HUDEP-2 (cell line): Measurements from ENCODE around the gene HIP1R.
"Not testable (repeated sequence)": the region's sequence is repeated elsewhere in the genome, so short reads cannot be mapped to it uniquely, and the experiment has no call there.

Experiments
- DNase-seq, 76 experiments: peaks; one replicate each; lab custom pipeline; 2025; ENCODE audit not compliant: unreplicated experiment in 76 of 76; lab: John Stamatoyannopoulos, UW

HIP1R gene

DNA sequence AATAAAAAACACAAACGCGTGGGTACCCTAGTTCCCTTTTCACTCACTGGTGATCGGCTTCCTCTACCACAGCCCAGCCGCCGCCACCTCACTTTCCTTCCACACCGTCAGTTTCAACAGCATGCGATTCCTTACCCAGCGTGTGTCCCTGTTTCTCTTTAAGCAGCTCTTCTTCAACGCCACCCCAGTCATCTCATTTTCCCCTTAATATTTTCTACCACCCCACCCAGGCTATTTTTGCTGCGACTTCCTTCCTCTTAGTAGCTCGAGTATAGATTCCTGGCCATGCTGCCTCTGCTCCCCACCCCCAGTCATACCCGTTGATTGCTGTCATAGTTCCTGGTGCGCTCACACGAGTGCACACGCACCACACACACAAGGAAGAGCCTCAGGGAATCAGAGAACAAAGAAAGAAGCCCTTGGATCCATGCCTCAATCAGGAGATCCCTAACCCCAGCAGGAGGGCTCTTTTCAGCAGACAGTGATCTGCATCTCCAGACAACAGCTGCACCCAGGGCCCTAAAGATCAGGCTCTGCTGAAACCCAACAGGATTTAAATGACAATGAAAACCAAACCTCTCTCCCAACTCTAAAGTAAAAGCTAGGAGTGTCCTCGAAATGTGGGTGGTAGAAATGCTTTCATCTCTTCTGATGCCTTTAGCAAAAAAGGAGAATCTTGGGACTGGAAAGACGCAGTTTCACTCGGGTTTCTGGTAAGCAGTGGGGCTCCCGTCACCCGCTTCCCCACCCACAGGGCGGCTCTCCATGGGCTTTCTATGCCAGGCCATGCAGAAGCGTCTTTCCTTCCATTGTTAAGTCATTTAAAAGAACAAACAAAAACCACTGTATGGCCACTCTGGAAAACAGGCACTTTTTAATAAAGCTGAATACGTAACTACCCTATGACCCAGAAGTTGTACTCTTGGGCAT is 36.9 kb downstream of the HIP1R start:
- DNase-seq, result peak in 1 of 76 experiments; percentile 6

DNA sequence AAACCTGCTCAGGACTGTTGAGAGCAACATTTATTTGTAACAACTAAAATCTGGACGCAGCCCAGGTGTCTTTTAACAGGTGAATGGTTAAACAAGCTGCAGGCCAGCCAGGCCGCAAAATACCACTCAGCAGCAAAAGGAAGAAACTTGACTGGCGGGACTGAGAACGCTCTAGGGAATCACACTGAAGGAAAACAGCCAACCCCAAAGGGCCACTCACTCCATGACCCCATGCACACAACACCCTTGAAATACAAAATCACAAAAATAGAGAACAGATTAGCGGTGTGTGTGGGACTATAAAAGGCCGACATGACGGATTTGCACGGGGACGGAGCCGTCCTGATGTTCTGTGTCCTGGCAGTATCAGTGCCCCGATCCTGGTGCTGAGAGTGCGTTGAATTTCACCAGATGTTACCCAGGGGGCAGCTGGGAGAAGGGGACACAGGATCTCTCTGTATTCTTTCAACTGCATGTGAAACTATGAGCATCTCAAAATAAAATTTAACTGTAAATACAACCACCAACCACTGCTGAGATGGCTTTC is 37.6 kb downstream of the HIP1R start:
- no peak for DNase-seq

DNA sequence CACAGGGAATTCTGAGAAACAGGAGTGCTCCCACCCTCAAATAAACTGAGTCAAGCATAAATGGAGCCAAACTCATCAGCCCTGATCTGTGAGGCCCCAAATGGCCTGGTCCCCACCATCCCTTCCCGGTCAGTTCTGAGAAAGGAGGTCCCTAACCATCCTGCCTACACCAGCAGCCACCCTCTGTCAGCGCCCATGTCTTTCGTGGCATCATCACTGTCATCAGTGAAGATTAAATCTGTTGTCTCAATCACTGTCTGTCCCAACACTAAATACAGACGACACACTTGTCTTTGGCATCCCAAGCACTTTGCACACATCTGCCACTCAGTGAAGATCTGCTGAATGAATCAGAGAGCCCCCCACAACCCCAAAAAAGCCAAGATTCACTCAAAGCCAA is 38.3 kb downstream of the HIP1R start:
- no peak for DNase-seq

DNA sequence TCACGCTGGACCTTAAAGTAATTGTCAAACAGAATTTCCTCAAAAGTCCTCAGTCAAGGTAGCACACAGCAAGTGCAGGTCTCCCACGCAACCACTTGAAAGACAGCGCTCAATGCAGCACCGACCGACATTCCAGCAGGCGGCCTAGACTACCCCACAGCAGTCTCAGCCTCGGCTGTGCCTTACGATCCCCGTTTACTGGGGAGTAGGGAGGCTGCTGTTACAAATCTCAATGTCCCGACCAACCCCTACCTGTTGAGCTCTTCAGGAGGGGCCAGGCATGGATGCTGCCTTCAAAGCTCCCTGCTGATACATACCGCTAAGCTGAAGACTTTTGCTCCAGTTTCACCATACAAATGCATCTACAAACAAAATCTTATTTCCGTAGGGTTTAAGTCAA is 38.8 kb downstream of the HIP1R start:
- DNase-seq, result no peak

DNA sequence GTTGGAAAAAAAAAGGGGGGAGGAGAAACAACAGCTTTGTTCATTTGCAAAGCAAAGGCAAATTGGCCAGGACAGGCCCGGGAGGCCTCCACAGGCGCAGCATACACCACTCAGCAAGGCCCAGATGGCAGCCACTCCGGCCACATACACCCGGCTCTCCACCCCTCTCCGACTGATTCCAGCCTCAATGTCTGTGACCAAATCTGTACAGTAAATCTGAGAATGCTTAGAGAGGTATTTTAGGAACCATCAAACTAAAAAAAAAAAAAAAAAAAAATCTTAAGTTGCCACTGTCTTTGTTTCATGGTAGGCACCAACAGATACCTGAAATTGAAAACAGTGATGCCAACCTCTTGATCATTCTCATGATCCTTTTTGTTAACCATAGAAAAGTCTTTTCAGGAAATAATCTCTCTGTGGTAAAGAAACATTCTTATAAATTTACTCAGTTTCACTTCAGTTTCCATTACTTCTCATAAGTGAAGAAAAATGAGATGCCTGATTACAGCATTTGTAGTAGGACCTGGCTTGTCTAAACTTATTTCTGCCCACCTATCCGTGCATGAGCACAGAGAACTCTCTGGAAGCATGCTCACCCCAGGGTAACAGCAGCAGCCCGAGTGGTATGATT is 40.4 kb downstream of the HIP1R start:
- no peak for DNase-seq

DNA sequence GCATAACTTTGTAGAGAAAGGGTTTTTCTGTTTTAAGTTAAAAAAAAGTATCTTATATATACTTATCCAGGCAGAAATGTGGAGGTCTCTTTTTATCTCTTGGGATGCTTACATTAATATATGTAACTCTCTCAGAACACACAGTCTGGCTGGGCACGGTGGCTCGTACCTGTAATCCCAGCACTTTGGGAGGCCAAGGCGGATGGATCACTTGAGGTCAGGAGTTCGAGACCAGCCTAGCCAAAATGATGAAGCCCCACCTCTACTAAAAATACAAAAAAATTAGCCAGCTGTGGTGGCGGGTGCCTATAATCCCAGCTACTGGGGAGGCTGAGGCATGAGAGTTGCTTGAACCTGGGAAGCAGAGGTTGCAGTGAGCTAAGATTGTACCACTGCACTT is 41.0 kb downstream of the HIP1R start:
- not testable (repeated sequence) for DNase-seq

- no peak for DNase-seq
Observed at GRCh38 chr12:122876731-122877130, 41.5 kb downstream of the HIP1R start.

GRCh38 chr12:122878780-122879612 is 43.7 kb downstream of the HIP1R start:
- DNase-seq, result no peak

DNA sequence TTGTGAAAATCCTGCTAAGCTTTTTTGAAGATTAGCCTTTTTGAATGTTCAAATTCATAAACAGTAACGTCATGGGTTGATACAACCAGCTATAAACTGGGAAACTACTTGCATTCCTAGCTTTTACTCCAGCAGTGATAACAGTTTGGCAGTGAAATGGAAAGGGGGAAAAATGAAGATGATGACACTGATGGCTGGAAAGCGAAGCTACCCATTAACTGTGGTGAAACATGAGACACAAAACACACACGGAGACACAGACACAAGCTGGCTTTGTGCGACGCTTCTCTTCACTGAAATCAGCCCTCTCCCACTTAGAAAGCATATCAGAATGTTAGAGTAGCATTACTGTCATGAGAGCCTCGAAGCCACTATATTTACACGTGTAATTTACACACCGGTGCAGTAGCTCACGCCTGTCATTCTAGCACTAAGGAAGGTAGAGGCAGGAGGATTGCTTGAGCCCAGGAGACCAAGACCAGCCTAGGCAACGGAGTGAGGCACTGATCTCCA is 45.0 kb downstream of the HIP1R start:
- no peak for DNase-seq

DNA sequence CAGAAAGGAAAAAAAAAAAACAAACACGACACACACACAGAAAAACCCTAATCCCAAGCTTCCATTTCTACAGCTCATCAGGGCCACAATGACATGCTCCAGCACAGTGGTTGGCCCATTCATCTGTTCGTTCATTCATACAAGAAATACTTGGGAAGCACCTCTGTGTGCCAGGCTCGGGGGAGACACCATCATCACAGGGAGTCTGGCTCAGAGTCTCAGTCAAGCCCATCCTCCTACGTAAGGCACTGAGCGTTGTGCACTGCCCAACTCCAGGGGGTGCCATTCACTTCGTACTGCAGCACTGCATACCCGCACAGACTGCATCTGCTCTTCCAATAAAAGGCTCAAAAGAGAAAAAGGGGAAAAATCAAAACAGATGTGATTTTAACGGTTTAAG is 45.4 kb downstream of the HIP1R start:
- DNase-seq, result peak in 25 of 76 experiments; percentile 7 to 66 (median 26)

DNA sequence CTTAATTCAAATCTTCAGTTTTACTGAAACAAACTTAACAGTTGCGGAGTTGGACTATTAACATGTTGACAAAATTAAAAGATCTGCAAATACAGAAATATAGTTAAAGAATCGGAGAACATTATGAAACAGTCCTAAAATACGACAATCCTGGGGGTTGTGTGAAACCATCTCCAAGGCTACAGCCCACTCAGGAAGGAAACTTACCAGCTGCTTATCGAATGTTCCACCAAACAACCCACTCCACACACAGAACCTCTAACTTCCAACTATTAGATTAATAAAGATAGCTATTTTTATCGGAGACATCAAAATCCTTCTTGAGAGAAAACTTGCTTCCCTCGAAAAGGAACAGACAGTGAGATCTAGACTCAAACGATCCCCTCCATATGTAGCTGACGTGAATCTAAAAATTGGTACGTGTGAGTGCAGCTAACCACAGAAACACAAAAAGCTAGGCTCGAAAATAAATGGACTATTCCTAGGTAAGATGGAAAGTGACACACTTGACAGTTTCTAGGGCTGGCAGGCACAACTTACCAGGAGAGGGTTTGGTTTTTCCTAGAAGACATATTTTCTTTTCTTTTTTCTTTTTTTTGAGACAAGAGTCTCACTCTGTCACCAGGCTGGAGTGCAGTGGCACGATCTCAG is 47.8 kb downstream of the HIP1R start:
- DNase-seq, result no peak

DNA sequence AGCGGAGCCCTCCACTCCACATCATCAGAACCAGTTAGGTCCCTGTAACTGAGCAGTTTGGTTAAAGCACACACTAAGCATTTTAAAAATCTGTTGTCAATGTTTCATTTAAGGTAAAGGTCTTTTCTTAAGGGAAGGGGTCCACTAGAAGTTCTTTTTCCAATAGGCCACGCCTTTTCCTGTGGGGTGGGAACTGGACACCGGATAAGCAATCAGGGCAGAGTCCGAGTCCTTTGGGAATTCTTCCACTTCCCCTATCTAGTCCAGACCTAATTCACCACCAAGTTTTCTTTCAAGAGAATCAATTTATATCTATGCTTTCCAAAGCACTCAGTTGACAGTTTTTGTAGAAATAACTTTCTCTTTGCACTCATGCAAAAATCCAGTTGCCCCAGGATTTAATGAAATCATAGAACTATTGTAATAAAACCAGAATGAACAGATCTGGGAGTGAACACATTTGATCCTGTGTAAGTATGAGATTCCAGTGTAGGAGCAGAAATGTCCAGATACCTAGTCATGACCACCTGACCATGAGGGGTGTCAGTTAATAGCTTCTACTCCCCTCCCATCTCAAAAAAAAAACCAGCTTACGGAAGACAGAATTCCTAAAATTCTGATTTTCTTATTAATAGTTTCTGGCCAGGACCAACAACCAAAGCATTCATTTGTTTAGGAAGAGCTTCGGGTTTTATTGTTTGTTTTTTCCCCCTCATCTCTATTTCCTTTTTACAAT is 49.0 kb downstream of the HIP1R start:
- DNase-seq, result no peak

GRCh38 chr12:122884860-122885259 is 49.6 kb downstream of the HIP1R start:
- peak in 1 of 76 experiments; percentile 16 for DNase-seq

- DNase-seq, result no peak
Observed at GRCh38 chr12:122886161-122886560, 50.9 kb downstream of the HIP1R start.

DNA sequence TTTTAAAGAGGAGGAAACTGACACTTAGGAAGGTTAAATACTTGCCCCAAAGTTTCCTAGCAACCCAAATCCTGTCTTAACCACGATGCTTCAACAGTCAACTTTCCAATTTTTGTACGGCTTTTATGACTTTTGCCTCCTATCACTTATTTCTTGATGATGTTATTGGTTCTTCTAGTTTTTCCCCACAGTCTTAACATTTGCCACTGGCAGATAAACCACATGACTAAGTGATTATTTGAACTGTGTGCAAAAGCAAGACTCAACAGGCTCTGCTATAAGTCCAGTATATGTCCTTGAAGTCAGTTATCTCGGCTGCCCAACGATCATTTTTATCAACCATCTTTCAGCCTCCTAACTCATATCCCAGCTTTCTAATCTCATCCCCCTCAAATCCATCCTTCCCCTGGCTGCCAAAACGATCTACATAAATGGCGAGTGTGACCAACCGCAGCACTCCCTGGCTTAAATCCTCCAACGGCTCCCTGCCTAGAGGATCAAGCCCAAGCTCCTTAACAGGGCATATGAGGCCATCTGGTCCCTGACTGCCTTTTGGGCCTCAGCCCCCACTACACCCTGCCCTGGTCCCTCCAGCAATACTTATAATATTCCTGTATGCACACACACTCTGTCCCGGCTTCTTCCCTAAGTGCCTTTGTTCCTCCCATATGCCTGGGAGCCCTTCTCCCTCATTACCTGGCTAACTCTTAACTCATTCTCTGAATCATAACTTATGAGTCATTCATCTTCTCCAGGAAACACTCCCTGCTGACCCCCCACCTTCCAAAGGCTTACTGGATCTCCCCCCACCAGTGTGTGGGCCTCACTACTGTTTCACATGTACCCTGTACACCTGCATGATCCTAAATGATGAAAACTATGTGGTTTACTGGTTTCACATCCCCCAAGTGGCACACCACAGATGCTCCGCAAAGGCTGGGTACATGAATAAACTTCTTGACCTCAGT is 51.9 kb downstream of the HIP1R start:
- DNase-seq, result peak in 66 of 76 experiments; percentile 11 to 86 (median 52)

GRCh38 chr12:122887819-122888212 is 52.6 kb downstream of the HIP1R start:
- peak in 2 of 76 experiments; percentile 10 to 26 for DNase-seq

DNA sequence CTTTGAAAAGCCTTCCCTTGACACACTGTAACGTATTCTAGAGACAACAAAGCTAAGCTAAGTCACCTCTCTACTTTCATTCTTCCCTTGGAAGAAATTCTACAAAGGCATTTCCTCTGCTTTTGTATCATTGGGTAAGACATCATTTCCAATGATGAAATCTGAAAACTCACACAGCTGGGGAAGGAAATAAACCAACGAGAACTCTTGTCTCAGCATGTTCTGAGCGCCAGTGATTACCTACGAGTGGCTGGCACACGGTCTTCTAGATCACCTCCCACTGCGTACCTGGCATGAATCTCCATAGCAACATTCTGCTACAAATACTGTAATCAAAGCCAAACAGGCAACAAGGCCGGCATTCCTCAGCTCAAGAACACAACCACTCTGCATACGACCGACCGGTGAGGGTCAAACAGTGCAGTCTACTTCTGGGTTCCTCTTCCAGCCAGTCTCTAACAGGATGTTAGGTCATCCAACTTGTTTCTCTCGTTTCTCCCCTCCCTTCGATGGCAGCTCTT is 53.0 kb downstream of the HIP1R start:
- DNase-seq, result peak in 10 of 76 experiments; percentile 14 to 62 (median 39)
